GM21381 (cell line): ENCODE results near the gene INTS4.
"Not testable (repeated sequence)": the region's sequence is repeated elsewhere in the genome, so short reads cannot be mapped to it uniquely, and the experiment has no call there.

Source experiments
- ATAC-seq: cut with Tn5 transposase; IDR thresholded peaks from one replicate; pipeline ENCODE4 v1.9.1; 2021; ENCODE audit warnings: mild to moderate bottlenecking, moderate library complexity; ENCODE audit not compliant: unreplicated experiment

The INTS4 gene

DNA sequence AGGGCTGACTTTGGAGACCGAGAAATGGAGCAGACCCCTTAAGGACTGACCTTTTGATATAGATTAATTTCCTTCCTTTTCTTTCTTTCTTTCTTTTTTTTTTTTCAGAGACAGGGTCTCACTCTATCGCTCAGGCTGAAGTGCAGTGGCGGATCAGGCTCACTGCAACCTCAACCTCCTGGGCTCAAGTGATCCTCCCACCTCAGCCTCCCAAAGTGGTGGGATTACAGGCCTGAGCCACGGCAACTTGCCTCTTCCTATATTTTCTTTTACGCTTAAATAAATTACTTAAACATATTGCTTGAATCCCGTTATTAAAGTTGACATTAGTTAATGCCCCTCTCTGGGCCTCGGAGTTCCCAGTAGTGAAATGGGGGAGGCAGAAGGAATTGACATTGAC lies 29.0 kb upstream of the INTS4 start:
- no peak for ATAC-seq

DNA sequence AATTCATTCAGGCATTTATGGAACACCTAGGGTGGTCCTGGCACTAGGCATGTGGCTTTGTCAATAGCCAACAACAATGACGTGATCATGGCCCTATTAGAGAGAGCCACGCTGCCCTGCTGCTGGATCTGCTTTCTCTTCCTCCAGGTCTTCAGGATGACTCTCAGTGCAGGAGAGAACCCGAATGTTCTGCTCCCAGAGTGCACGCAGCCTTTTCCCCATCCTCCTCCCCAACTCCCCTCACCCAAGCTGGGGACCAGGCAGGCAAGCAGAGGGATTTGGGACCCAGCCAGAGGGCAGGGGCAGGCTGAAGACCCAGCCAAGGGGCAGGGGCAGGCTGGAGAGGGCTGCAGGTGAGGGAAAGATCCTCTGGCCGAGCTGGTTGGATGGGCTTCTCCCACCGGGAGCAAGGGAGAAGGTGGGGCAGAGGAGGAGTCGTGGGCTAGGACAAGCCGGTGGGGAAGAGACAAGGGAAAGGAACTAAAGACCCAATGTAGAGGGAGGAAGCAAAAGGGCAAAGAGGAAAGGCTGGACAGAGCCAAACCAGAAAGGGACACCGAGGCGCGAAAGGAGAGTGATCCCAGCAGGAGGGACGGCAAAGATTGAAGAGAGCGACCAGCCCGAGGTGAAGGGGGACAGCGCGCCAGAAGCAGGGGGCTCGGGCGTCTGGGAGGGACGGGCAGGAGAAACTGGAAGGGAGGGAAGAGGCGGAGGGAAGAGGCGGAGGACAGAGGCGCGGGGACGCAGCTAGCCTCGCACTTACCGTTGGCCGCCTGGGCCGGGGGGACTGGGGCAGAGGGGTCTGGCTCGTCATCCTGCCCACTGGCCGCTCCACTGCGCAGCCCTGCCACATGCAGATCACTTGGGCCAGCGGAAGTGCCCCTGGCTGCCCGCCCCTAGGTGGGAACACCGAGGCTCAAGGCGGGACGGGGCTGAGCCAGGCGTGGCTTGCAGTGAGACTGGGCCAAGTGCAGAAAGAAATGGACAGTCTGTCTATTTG lies 28.2 kb upstream of the INTS4 start, which contains the start of gene KCTD14:
Gene KCTD14 (minus strand): TSS at position 880 of the 1,000 bp plus-strand sequence. CDS start 27 bp downstream, at position 853.
- no peak for ATAC-seq

DNA sequence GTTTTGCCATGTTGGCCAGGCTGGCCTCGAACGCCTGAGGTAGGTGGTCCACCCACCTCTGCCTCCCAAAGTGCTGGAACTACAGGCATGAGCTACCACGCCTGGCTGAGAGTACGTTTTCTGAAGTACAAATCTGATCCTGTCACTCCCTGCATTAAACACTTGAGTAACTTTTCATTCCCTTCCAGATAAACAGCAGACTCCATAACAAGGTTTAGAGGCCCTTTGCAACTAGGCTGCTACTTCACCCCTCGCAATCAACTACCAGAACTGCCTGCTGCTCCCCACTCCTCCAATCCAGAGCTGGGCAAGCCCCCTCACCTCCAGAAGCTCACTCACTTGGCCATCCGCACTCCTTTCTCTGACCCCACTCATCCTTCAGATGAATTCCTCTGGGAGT lies 27.1 kb upstream of the INTS4 start:
- no peak for ATAC-seq

DNA sequence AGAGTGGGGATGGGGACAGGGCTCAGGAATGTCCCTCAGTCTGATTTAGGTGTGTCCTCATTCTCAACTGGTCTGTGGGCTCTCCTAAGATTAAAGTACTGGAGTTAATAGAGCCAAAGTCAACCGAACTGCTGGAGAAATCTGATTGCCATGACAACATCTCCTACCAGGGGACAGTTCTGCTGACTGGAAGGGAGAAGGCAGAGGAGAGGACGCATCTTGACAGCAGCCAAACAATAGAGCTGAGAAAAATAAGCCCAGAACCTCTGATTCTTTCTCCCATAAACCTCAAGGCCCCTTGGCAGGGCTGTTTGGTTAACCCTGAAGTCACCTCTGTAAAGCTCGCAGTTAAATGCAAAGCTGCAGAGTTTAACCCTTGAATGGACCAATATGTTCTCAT lies 25.8 kb upstream of the INTS4 start:
- ATAC-seq = no peak

DNA sequence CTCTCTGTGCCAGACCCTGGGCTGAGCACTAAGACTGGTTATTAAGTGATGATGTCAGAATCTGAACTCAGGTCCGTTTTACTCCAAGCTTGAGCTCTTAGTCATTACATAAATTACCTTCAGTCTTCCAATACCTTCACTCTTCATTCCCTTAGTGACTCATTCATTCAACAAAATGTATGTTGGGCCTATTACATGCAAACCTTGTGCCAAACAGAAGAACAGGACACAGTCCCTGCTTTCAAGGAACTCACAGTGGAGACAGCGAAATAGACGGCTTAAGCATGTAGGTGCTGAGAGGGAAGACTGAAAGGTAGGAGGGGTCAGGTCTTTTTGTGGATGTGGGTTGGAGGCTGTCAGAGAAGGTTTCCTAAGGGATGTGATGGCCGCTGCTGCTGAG lies 25.3 kb upstream of the INTS4 start:
- ATAC-seq = no peak

DNA sequence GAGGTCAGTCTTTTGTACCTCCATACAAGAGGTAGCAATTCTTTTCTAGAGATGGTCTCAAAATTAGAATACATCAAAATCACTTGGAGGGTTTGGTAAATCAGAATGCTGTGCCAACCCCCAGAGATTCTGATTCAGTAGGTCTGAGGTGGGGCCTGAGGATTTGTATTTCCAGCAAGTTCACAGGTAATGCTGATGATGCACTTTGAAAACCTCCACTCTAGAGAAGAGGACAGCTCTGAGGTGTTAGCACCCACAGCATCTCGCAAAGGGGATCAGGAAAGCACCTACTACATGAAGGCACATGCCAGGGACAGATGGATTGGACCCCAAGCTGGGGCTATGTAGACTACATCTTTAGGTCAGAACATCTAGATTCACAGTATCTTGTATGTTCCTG lies 21.4 kb upstream of the INTS4 start:
- ATAC-seq = no peak

DNA sequence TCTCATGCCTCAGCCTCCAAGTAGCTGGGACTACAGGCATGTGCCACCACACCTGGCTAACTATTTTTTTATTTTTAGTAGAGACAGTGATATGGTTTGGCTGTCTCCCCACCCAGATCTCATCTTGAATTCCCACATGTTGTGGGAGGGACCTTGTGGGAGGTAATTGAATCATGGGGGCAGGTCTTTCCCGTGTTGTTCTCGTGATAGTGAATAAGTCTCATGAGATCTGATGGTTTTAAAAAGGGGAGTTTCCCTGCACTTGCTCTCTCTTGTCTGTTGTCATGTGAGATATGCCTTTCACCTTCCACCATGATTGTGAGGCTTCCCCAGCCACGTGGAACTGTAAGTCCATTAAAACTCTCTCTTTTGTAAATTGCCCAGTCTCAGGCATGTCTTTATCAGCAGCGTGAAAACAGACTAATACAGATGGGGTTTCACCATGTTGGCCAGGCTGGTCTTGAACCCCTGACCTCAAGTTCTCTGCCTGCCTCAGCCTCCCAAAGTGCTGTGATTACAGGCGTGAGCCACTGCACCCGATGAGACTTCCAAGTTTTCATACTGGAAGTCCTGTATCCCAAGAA lies 20.6 kb upstream of the INTS4 start:
- not testable (repeated sequence) for ATAC-seq

DNA sequence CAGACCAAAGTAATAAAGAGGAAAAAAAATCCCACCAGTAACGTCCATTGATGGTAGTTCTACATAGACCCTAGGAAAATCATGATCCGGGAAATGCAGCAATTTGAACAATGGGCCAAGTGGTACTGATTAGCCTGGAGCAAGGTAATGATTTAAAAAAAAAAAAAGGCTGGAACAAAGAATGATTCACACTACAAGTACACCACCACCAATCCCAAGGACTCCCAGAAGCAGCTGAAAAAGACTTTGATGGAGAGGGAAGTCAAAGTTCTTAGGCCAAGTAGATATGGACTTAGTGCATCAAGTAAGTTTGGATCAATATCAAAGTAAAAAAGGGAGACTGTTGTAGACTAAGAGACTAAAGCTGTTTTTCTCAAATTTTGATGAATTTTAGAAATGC lies 16.8 kb upstream of the INTS4 start:
- ATAC-seq = no peak

DNA sequence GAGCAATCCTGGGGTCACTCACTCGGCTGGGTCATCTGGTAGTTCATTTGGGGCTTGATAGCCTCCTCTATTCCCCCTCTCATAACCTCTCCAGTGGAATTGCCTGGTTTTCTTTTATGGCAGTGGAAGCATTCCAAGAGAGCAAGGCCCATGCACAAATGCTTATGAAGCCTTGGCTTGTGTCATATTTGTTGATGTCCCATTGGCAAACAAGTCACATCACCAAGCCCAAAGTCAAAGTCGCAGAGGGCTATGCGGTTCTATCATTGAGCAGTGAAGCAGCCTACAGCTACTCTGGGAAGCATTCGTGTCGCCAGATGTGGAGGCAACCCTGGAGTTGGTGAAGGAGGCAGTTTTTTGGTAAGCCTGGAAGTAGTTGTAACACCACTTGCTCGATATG lies 16.3 kb upstream of the INTS4 start:
- ATAC-seq = no peak

DNA sequence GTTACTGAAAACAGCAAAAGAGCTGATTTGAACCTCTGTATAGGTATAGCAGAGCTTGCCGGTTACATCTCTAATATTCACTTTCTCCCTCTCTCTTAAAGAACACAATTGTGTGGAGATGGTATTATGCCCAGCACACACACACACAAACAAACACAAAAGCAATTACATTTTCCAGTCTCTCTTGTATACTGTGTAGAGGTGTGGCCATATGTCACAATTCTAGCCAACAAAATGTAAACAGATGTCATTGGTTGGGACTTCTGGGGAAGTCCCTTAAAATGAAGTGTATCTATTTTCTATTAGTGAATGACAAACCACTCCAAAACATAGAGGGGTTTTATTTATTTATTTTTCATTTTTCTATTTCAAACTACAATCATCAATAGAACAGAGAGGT lies 15.8 kb upstream of the INTS4 start:
- no peak for ATAC-seq

DNA sequence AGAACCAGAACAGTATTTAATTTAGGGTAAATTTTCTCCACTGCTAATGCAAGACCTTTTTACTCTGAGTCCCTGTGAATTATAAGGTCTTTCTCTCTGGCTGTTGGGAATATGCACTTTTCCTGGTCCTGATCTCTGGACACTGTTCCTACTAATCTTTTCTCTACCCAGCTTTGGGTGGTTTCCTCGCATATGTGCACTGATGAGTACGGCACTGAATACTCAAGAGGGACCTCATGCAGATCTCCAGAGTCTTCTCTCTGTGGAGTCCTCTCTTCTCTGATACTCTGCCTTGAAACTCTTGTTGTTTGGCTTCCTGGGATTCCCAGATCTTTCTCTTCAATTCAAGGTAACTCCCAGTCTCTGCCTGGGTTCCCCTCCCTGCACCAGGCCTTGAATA lies 14.6 kb upstream of the INTS4 start:
- ATAC-seq = no peak

DNA sequence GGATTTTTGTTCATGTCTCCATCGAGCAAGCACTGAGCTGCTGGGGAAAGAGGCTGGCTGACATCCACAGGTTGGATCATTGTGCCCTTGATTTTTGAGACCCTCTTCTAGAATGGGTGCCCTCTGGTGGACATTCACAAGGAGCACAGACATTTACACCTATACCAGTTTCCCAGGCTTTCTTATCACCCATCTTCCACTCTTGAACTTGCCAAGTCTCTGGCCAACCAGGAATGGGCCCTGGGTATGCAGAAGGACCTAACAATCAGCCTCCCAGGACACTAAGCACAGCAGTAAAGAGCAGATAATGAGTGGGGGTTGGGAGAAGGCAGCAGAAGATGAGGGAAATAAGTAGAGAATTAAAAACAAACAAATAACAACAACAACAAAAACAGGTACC lies 5.7 kb upstream of the INTS4 start:
- ATAC-seq = peak; percentile 55

DNA sequence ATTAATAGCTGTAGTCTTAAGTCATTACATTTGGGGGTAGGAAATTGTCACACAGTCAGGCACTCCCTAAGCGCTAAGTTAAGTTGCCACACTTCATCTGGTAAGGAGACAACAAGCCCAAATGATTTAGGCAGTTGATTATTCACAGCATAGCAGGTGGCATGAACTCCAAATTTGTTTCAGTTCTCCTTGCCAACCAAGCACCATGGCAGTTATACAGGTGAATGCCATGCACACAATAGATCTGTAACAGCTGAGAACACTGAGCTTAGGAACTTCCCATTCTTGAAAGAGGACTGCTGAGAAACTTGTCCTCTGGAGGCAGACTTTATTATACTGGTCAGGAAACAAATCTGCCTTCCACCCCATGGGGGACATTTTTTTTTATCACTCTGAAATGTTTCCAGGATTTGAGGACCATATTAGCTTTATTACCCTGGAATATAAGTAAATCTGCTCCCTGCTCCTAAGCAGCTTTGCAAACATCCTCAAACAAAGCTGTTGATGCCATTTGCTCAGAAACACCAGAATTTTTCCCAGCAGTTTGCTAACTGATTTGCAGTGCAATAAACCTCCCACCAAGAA lies 5.1 kb upstream of the INTS4 start:
- no peak for ATAC-seq

DNA sequence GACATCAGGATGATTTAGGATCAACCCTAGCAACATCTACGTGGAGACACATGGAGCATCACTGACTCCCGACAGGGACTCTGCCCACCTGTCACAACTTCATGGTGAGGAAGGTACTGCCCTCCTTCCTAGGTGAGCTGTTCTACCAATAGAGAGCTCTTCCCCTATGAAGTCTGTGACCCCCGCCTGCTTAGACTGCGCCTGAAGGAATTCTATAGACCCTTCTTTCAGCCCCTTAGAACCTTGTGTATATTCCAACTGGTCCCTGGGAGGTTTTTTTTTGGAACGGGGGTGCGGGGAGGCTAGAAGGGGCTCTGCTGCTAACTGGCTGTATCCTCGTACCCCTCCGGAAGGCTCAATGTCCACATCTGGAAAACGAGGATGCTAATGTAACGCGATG lies 566 bp downstream of the INTS4 start:
- ATAC-seq = no peak

DNA sequence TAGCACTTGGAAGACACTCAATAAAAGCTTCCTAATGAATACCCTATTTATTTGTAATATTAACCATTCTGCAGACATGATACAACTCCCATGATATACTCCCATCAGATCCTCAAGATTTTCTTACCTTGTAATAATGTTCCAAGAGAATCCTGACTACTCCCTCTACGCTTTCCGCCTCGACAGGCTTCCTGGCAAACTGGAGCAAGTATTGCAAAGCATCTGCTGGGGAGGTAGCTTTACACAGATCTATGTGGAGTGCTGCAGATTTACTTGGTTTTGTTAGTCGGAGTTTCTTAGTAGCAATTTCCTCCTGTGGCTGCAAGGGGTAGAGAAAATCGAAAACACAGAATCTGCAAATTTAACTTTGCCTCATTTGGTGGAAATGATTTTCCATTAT lies 3.5 kb downstream of the INTS4 start:
- no peak for ATAC-seq

DNA sequence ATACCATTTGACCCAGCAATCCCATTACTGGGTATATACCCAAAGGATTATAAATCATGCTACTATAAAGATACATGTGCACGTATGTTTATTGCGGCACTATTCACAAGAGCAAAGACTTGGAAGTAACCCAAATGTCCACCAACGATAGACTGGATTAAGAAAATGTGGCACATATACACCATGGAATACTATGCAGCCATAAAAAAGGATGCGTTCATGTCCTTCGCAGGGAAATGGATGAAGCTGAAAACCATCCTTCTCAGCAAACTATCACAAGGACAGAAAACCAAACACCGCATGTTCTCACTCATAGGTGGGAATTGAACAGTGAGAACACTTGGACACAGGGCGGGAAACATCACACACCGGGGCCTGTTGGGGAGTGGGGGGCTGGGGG lies 8.0 kb downstream of the INTS4 start:
- ATAC-seq = not testable (repeated sequence)

DNA sequence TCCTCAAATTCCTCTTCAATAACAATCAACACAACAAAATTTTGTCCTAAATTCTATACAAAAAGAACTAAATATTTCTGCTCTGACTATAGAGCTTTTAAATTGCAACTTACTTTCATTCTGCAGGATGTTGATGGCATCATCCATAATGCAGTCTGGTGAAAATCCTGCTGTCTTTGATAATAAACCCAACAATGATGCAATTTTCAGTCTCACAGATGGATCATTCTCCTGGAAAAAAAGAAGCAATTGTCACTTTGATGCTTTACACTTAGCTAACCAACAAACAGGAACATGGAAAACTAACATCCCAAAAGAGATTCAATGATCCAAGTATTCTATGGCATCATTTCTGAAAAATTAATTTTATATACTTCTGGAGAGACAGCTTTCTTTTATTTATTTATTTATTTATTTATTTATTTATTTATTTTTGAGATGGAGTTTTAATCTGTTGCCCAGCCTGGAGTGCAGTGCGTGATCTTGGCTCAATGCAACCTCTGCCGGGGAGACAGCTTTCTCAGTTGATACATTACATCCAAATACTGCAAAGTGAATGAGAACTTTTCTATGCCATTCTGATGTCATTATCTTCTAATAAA lies 13.0 kb downstream of the INTS4 start:
- no peak for ATAC-seq

DNA sequence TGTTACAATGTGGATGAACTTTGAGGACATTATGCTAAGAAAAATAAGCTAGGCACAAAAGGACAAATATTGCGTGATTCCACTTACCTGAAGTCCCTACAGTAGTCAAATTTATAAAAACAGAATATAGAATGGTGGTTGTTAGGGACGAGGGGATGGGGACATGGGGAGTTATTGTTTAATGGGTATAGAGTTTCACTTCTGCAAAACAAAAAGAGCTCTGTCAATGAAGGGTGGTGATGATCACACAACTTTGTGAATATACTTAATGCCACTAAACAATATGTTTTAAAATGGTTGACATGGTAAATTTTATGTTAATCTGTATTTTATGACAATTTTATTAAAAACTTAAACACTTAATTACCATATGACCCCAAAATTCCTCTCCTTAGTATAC lies 26.1 kb downstream of the INTS4 start:
- ATAC-seq = peak; percentile 70

DNA sequence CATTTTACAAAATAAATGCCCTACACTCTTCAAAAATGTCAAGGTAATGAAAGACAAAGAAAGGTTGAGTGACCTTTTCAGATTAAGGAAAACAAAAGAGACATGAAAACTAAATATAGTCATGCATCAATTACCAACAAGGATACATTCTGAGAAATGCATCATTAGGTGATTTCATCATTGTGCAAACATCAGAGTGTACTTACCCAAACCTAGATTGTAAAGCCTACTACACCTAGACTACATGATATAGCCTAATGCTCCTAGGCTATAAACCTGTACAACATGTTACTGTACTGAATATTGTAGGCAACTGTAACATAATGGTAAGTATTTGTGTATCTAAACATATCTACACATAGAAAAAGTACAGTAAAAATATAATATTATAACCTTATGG lies 26.7 kb downstream of the INTS4 start:
- no peak for ATAC-seq

DNA sequence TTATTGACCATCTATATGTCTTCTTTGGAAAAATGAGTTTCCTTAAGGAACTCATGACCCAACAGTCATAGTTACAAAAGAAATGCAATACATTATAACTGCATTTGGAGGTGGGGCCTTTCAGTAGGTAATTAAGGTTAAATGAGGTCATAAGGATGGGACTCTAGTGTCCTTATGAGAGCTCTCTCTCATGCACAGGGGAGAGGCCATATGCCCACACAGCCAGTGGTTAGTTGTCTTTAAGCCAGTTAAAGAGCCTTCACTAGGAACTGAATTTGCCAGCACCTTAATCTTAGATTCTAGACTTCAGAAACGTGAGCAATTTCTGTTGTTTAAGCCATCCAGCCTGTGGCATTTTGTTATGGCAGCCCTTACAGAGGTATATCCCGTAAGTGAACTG lies 27.3 kb downstream of the INTS4 start:
- no peak for ATAC-seq

DNA sequence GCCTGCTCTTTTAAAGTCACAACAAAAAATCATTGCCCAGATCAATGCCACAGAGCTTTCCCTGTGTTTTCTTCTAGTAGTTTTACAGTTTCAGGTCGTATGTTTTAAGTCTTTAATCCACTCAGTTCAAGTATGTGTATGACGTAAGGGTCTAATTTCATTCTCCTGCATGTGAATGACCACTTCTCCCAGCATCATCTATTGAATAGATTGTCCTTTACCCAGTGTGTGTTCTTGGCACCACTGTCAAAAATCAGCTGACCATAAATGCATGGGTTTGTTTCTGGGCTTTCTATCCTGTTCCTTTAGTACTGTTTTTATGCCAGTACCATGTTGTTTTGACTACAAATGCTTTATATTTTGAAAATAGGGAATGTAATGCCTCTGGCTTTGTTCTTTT lies 28.1 kb downstream of the INTS4 start:
- ATAC-seq = no peak

DNA sequence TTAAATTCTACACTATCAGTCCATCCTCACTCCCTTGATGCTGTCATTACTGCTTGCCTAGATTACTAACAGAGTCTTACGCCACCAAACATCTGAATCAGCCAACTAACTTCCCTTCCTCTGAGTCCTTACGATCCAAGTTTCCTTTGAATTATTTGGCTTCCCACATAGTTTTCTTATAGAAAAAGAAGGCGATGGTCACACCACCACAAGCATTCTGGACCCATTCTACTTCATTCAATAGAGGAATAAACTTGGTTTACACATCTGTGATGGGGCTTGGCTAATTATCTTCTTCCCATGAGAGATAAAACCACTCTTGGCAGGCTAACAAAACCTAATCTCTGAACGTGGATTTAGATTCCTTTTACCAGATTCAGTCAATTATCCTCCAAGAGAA lies 35.0 kb downstream of the INTS4 start:
- no peak for ATAC-seq
